Fibroblast of skin of back (primary cell): Measurements from ENCODE around the gene SLC25A13.

Experiments
- DNase-seq: peaks from one replicate; pipeline ENCODE4 v3.0.0-alpha.2; 2013

SLC25A13 gene

GRCh38 chr7:96198047-96198636, 123.8 kb downstream of the SLC25A13 start:
- DNase-seq, result no peak

GRCh38 chr7:96196676-96197075, 125.2 kb downstream of the SLC25A13 start:
- DNase-seq, result no peak

GRCh38 chr7:96189129-96189820, 132.6 kb downstream of the SLC25A13 start:
- no peak for DNase-seq

- peak; percentile 11 for DNase-seq
Measured at GRCh38 chr7:96188591-96188991, 133.3 kb downstream of the SLC25A13 start.

- DNase-seq, result no peak
Measured at GRCh38 chr7:96188174-96188581, 133.7 kb downstream of the SLC25A13 start.

GRCh38 chr7:96187735-96188134, 134.2 kb downstream of the SLC25A13 start:
- DNase-seq, result no peak

- DNase-seq, result no peak
Measured at GRCh38 chr7:96184783-96185182, 137.1 kb downstream of the SLC25A13 start.

- no peak for DNase-seq
Measured at GRCh38 chr7:96183163-96183670, 138.7 kb downstream of the SLC25A13 start.

- no peak for DNase-seq
Measured at GRCh38 chr7:96182424-96183158, 139.3 kb downstream of the SLC25A13 start.

GRCh38 chr7:96181174-96181573, 140.7 kb downstream of the SLC25A13 start:
- no peak for DNase-seq

GRCh38 chr7:96179837-96180236, 142.1 kb downstream of the SLC25A13 start:
- DNase-seq, result no peak

GRCh38 chr7:96179341-96179740, 142.6 kb downstream of the SLC25A13 start:
- no peak for DNase-seq

GRCh38 chr7:96178581-96178980, 143.3 kb downstream of the SLC25A13 start:
- no peak for DNase-seq

- no peak for DNase-seq
Measured at GRCh38 chr7:96177353-96177752, 144.5 kb downstream of the SLC25A13 start.

- no peak for DNase-seq
Measured at GRCh38 chr7:96174812-96175211, 147.1 kb downstream of the SLC25A13 start.

- no peak for DNase-seq
Measured at GRCh38 chr7:96173781-96174180, 148.1 kb downstream of the SLC25A13 start.

- peak; percentile 37 for DNase-seq
Measured at GRCh38 chr7:96169439-96169838, 152.5 kb downstream of the SLC25A13 start.

GRCh38 chr7:96167424-96167823, 154.5 kb downstream of the SLC25A13 start:
- DNase-seq, result no peak

- DNase-seq, result no peak
Measured at GRCh38 chr7:96161897-96162296, 160.0 kb downstream of the SLC25A13 start.

- DNase-seq, result no peak
Measured at GRCh38 chr7:96157856-96158255, 164.0 kb downstream of the SLC25A13 start.

- DNase-seq, result peak; percentile 4
Measured at GRCh38 chr7:96154506-96154905, 167.4 kb downstream of the SLC25A13 start.

GRCh38 chr7:96152706-96153105, 169.2 kb downstream of the SLC25A13 start:
- no peak for DNase-seq

- DNase-seq, result no peak
Measured at GRCh38 chr7:96151889-96152288, 170.0 kb downstream of the SLC25A13 start.

- DNase-seq, result no peak
Measured at GRCh38 chr7:96144260-96144526, 177.7 kb downstream of the SLC25A13 start.
